HG02798 (cell line): ENCODE measurements around the gene PCSK2.

Experiments used
- ATAC-seq: cut with Tn5 transposase; IDR thresholded peaks from one replicate; pipeline ENCODE4 v1.9.1; 2021; ENCODE audit warnings: mild to moderate bottlenecking; ENCODE audit not compliant: unreplicated experiment, poor library complexity

Gene PCSK2

DNA sequence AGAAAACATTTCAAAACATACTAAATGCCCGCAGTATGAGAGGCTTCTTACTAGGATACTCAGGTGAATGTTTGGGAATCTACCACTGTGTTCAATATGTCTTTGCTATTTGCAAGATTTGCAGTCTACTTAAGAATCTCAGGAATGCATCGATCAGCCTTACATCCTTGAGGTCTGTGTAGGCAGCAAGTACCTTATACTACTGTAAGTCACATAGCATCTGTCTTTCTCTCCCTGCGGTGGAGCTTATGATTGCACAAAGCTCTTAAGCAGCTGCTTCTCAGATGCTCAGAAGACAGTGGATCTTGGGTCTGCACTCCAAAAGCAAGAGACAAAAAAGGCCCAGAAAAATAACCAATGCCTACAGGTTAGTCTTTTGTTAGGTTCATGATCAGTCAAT lies 21.4 kb downstream of the PCSK2 start:
- ATAC-seq = no peak

DNA sequence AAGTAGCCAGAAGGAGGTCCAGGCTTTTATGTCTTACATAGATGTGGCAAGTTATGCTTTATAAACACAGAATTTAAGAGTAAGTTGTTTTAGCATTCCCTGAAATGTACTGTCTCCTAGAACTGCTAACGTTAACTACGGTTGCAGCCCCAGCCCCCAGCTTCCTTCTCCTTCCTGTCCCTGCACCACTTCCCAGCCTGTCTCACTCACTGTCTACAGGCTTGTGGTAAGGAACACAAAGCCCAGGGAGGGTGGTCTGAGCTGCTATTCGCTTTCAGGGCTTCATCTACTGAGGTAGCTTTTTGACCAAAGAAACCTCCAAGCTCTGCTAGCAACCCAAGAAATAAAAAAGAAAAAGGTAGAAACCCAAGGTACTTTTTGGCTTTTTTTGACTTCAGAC lies 35.9 kb downstream of the PCSK2 start:
- no peak for ATAC-seq

DNA sequence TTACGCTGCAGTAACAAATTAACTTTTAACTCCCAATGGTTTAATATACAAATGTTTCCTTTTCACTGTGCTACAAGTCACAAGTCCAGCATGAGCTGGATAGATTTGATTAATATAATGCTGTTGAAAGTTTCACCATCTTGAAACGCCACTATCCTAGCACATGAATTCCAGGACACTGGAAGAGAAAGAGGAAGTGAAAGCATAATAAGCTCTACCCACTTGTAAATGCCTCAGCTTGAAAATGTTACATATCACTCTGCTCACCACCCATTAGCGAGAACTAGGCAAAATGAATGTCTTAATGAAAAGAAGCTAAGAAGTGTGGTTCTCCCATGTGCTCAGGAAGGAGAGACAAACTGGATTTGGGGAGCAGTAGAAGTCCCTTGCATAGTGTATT lies 46.9 kb downstream of the PCSK2 start:
- ATAC-seq = no peak

GRCh38 chr20:17276101-17276500 lies 49.3 kb downstream of the PCSK2 start:
- ATAC-seq = no peak

DNA sequence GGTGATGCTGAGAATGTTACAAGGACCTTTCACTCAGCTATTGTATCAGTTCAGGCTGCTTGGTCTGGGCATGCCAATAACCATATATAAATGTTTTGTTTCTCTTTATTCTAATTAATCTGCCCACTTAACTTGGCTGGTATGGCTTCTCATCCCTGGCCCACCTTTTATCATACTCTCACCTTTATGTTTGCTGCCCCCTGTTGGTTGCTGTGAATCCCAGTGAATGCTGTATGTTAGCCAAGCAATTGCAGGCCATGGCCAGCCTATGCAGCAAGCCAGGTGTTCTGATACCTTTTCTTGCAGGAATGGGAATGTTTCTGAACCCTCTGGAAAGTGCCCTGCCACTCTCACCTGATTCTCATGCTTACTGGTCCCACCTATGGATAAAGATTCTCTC lies 54.6 kb downstream of the PCSK2 start:
- no peak for ATAC-seq

DNA sequence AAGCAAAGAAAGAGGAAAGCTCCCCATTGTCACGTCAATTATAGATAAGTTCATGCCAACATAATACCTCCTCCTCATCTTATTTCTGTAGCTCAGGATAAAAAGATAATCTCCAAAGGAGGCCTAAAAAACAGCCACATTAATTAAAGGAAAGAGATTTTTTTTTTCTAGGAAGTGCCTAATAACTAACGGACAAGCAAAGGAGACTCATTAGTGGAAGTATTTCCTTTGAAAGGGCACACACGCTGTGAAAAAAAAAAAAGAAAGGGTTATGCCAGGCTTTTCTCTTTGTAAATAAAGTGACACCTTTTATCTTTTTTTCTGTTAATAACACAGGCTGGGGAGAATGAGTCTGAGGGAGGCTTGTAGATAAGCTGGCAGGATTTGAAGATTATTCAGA lies 55.7 kb downstream of the PCSK2 start:
- no peak for ATAC-seq

DNA sequence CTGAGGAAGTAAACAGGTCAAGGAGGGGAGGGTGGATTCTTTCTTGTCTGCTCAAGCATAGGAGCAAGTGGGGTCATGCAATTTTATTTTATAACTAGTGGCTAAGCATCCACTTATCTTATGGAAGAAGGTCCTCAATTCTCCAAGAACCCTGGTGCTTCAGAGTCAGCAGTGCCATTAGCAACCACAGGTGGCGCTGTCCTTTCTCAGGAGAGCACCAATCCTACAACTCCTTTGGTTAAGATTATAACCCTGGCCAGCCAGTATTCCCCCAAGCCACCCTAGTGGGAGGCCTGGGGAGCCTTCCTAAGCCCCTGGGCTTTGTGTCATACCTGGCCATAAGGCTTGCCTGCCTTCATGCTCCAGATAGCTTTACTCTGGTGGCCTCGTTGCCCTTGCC lies 60.7 kb downstream of the PCSK2 start:
- ATAC-seq = no peak

DNA sequence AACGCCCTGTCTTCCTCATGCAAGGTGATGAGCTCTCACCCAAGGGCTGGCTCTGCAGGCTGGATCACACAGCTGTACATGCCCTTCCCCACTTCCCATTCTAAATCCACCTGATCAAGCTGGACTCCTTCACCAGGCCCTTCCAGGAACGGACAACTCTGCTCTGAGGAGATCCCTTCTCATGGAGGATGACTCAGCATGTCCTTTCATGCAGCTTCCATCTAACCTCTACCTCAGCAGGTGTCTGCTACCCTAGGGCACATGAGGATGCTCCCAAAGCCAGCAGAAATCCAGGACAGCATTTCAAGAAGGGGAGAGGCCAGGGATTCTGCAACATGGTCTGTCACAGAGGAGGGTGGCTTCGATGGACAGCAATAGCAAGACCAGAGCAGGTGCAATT lies 61.2 kb downstream of the PCSK2 start:
- no peak for ATAC-seq

DNA sequence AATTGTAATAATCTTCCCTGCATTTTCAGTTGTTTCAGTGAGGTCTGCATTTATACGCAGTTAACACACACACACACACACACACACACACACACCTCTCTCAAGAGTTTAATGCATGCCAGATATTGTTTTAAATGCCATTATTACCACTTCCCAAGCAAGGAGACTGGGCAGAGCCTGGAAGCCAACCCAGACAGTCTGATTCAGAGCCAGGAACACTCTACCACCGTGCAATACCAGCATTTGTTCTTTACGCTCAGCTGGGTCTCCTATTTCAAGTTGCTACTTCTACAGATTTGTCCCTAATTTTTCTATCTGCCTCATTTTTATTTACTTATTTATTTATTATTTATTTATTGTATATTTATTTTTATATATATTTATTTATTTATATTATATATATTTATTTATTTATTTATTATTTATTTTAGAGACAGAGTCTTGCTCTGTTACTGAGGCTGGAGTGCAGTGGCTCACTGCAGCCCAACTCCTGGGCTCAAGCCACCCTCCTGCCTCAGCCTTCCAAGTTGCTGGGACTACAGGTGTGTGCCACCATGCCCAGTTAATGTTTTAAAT lies 68.4 kb downstream of the PCSK2 start:
- no peak for ATAC-seq

DNA sequence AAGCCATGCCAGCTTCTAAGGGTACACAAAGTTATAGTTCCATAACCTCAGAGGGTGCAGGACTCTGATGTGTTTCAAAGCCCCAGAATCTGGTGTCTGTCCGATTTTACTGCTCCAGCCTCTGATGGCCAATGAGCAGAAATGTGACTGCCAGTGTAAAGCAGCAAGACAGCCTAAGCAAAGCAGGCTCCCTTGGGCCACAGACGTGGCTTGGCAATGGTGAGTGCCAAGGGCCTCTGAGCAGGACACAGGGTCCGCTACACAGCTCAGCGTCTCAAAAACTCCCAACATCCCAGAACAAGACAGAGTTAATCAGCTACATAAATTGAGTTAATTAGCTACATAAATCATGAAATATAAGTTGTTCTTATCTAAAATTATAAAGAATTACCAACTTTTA lies 69.2 kb downstream of the PCSK2 start:
- no peak for ATAC-seq

- ATAC-seq = no peak
These were observed 71.3 kb downstream of the PCSK2 start for GRCh38 chr20:17298171-17298570.

DNA sequence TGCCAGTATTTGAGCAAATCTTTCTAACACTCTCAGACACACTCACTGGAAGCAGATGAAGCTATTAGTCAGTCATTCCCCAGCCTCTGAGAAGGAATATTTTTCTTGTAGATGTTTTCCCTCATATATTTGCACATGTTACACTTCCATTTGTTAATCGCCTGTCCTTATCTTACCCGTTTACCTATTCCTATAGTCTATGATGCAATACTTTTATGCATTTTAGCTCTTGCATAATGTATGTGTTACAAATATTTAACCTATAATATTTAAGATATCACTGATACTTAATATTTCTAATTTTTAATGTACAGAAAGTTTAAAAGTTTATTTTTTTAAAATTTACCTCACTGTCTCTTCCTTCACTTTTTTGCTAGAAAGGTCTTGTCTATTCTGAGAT lies 71.9 kb downstream of the PCSK2 start:
- ATAC-seq = no peak

GRCh38 chr20:17300113-17300512 lies 73.3 kb downstream of the PCSK2 start:
- ATAC-seq = no peak

DNA sequence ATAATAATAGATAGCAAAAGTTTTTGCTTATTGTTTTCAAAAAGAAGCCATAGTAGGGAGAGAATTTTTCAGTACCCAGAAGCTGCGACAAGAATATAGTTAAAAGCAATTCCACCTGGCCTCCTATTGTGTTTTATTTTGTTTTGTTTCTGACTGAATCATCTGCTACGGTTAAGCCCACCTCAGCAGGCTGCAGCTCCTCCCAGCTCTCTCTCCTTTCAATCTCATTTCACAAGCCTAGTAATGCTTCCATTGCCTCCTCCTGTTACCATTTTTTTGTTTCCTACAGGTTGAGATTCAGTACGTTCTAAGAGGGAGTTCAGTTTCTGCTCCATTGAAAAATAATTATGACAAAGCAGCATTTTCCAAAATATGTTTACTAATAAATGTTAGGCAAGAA lies 77.9 kb downstream of the PCSK2 start:
- ATAC-seq = no peak

DNA sequence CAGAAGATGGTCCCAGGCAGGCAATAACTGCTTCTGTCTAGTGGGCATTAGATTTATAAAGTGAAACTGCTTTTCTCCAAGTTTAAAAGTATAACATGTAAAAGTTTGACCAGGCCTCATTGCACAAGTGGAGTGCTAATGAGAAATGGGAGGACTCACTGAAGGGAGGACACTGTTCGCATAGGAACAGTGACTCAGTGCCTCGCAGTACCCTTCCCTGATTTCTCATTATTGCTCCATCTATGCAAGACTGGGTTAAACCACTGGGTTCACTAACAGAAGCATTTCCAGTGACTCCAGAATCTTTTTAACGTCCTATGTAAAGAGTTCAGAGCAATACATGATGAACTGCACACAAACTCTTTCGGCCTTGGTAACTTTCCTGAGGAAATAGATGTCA lies 79.6 kb downstream of the PCSK2 start:
- ATAC-seq = no peak

DNA sequence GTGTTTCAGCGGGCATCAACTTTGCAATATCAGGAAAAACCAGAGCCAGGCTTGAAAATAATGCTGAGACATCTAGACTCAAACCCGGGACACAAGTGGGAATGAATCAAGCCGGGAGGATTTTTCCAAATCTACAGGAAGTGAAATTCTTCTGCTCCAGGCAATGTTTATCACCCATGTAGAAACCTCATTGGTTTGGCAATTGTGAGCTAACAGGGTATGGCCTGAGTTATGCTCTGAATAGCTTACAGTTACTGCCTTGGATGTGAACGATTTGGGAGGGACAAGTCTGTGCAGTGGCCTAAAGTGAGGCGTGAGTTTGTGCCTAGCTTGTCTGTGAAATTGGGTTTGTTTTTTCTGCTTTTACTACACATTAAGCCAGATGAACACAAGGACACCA lies 87.4 kb downstream of the PCSK2 start:
- ATAC-seq = no peak

GRCh38 chr20:17315407-17316231 lies 88.8 kb downstream of the PCSK2 start:
- no peak for ATAC-seq

DNA sequence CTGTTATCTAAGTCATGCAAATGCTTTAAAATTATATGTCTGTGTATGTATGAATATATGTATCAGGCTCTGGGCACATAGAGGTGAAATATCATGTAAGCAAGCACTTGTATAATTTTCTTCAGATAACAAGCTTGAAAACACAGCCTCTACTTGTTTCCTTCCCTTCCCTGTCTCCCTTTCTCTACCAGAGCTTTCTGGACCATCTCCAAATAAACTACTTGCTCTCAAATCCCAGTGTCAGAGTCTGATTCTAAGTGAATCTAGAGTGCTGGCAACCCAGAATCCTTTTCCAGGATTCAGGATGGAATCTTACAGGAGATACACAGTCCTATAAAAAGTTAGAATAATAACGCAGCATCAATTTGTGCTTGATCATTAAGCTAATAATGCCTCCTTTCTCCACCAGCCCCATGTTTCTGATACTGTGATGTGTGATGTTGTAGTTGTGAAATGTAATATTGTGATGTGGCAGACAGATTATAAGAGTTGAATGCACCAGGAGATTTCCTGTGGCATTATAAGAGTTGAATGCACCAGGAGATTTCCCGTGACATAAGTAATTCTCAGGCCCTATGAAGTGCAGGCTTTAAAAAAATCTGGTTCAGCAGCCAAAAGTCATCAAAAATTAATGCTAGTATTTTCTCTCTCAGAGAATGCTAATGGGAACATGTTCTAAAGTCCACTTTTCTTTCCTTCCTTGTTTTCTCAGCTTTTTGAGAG lies 89.6 kb downstream of the PCSK2 start:
- ATAC-seq = no peak

- no peak for ATAC-seq
These were observed 90.5 kb downstream of the PCSK2 start for GRCh38 chr20:17317341-17317740.

DNA sequence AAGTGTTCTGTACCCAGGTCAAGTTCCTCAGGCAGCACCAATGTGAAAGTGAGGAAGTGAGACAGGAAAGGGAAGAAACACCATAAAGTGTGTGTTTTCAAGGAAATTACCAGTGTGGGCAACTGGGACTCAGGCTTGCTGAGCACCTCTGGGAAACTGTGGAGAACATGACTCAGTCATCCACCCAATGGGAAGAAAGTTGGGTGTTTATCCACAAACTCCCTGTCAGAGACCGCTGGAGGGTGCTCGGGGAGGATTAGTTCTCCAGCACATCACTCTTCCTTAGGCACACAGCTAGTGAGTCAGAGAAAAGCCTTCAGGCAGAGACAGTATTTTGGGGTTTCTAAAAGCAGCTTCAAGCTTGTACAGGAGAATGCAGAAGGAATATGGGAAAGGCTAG lies 93.6 kb downstream of the PCSK2 start:
- ATAC-seq = no peak

- no peak for ATAC-seq
These were observed 99.3 kb downstream of the PCSK2 start for GRCh38 chr20:17326096-17326495.
